Kidney capillary endothelial cell (primary cell): ENCODE results near the gene IFNA17.
A peak's percentile ranks its signal among the peaks of the same experiment; 100 is the strongest.
"Not testable (repeated sequence)": the region's sequence is repeated elsewhere in the genome, so short reads cannot be mapped to it uniquely, and the experiment has no call there.

Experiments
- DNase-seq: peaks from one replicate; pipeline ENCODE4 v3.0.0-alpha.2; 2018; ENCODE audit warnings: low spot score

Gene IFNA17

GRCh38 chr9:21210311-21210710 is 17.7 kb downstream of the IFNA17 start:
- DNase-seq, result no peak

GRCh38 chr9:21207043-21207442 is 21.0 kb downstream of the IFNA17 start, which contains the start of gene IFNA10:
IFNA10 (minus strand) TSS chr9:21207143; CDS start chr9:21207097, 46 bp downstream.
- not testable (repeated sequence) for DNase-seq

GRCh38 chr9:21205204-21205603 is 22.8 kb downstream of the IFNA17 start:
- DNase-seq, result no peak

GRCh38 chr9:21202105-21202504 is 25.9 kb downstream of the IFNA17 start, which contains the start of gene IFNA7:
IFNA7 (minus strand) TSS chr9:21202205; CDS start chr9:21202165, 40 bp downstream.
- not testable (repeated sequence) for DNase-seq

GRCh38 chr9:21194867-21195776 is 32.9 kb downstream of the IFNA17 start:
- peak; percentile 16 for DNase-seq

GRCh38 chr9:21187487-21187886 is 40.5 kb downstream of the IFNA17 start, which contains the start of gene IFNA4:
IFNA4 (minus strand) TSS chr9:21187587; CDS start chr9:21187531, 56 bp downstream.
- DNase-seq, result not testable (repeated sequence)

- peak; percentile 15 for DNase-seq
Measured at GRCh38 chr9:21182810-21183736, 44.9 kb downstream of the IFNA17 start.
